Measurements from ENCODE around the gene SLC17A8.
"Not testable (repeated sequence)": the region's sequence is repeated elsewhere in the genome, so short reads cannot be mapped to it uniquely, and the experiment has no call there.

Gene SLC17A8

DNA sequence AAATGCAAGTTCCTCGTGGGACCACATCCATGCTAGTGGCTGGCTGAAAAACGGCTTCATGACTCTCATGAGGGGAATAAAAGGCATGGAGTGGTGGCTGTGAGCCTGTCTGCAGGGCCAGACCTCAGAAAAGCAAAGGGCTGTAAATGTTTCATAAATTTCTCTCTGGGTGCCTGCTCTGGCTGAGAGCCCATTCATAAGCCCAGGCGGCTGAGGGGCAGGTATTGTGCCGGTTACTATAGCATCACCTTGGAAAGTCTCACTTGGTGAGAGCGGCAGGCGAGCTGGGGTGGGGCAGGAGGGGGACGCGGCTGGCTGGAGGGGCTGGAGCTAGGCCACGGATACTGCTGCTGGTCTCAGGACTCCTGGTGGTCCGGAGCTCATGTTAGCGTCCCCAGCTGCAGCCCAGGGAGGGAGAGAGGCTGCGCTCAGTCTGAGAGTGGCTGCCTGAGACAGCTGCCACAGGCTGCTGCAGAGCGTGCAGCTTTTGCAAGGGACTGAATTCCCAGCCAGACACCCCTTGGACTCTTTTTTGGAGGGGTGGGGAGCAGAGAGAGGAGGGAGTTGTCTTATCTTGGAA is at the start of gene SLC17A8:
SLC17A8 (plus strand) TSS at position 431 of the 580 bp plus-strand sequence. CDS start 318 bp downstream, outside the sequence.
- DNase-seq (ENCODE audit: low read depth), result no peak

DNA sequence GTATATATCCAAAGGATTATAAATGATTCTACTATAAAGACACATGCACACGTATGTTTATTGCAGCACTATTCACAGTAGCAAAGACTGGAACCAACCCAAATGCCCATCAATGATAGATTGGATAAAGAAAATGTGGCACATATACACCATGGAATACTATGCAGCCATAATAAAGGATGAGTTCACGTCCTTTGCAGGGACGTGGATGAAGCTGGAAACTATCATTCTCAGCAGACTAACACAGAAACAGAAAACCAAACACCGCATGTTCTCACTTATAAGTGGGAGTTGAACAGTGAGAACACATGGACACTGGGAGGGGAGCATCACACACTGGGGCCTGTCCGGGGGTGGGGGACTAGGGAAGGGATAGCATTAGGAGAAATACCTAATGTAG is 48.7 kb upstream of the SLC17A8 start:
- not testable (repeated sequence) for DNase-seq (ENCODE audit: low read depth)

DNA sequence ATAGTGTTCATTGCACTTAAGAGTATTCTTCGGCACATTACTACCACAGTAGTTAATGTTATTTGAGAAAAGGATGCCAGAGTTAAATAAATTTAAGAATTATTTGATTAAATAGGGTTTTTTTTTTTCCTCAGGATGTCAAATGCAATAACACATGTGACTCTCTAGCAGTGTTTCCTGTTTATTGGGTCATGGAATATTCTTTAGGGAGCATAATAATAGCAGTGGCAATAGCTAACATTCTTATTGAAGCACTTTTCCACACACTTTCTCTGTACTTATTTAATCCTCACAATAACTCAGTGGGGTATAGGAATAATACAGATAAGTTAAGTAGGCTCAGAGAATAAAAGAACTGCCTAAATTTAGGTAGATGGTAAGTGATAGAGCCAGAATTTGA is 45.6 kb upstream of the SLC17A8 start:
- no peak for DNase-seq (ENCODE audit: low read depth)

DNA sequence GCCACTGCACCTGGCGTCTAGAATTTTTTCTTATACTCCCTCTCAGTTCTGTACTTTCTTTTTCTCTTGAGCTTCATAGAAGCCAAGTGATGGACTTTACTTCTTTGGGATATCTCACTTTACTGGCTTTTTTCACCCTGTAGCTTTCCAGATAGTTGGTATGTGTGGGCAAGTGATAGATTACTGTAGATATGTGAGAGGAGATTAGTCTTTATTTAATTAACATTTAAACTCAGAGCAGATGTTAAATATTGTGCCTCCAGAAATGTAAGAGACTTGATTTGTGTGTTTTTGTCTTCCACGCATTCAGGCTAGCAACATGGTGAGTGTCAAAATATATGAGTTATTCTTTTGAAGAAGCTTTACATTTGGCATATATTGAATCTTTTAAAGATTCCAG is 39.5 kb upstream of the SLC17A8 start:
- DNase-seq (ENCODE audit: low read depth), result no peak

DNA sequence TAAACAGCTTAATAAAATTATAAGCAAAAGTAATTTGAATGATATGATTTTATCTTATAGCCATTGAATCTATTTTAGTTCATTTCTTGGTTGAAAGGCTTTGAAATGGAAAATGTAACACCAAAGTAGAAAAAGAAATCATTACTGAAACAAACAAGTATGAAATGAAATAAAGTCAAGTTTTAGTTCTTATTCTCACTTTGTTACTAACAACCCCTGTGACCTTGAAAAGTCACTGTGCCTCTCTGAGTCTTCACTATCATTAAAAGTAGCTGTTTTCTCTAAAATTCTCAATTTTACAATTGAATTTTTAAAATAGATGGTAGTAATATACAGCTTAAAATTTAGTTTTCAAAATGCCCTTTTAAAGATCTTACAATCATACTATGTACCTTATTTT is 32.4 kb upstream of the SLC17A8 start:
- no peak for DNase-seq (ENCODE audit: low read depth)

DNA sequence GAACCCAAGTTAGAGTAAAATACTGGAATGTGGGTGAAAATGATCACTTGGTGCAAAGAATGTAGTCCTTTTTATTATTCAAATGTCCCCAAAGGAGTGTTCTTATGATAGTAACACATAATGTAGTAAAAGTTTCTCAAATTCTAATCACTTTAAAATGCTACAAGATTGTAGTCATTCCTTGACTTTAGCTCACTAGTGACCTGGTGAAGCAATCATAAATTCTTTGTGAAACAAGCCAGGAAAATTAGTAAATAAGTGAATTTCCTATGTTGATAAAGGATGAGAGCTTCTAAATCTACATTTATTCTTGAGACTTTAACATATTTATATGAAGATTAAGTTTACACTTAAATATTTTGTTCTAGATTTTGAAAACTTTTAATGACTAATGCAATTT is 30.7 kb upstream of the SLC17A8 start:
- no peak for DNase-seq (ENCODE audit: low read depth)

DNA sequence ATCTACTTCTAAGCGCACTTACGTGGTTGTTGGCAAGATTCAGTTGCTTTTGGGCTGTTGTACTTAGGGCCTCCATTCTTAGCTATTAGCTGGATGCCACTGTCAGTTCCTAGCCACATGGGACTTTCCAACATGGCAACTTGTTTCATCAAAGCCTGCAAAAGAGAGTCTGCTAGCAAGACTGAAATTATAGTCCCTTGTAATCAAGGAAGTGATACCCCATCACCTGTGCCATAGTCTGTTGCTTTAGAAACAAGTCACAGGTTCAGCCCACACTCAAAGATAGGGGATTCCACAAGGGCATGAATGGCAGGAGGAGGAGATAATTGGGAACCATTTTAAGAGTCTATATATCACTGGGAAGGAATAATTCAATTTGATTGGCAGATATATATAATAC is 27.1 kb upstream of the SLC17A8 start:
- DNase-seq (ENCODE audit: low read depth), result no peak

DNA sequence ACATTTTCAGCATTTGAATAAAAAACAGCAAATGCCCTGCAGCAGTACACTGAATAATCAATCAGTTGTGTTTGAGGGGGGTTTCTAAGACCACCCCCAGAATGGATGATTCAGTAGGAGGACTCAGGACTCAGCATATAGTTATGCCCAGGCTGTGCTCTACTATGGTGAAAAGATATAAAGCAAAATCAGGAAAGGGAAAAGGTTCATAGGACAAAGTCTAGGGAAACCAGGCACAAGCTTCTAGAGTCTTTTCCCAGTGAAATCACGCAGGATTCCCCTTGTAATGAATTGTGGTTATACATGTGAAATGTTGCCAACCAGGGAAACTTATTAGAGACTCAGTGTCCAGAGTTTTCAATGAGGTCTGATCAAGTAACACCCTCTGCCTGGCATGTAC is 25.0 kb upstream of the SLC17A8 start:
- DNase-seq (ENCODE audit: low read depth), result no peak

DNA sequence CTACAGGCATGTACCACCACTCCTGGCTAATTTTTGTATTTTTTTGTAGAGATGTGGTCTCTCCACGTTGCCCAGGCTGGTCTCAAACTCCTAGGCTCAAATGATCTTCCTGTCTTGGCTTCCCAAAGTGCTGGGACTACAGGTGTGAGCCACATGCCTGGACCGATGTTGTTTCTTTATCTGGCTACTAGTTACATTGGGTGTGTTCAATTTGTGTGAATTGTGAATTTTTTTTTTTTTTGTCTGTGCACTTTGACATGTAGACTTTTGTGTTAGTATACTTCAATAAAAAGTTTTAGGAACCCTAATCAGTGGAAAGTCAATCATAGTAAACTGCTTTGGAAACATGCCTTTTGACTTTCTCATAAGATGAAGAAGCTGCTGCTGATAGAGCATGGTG is 24.0 kb upstream of the SLC17A8 start:
- no peak for DNase-seq (ENCODE audit: low read depth)

DNA sequence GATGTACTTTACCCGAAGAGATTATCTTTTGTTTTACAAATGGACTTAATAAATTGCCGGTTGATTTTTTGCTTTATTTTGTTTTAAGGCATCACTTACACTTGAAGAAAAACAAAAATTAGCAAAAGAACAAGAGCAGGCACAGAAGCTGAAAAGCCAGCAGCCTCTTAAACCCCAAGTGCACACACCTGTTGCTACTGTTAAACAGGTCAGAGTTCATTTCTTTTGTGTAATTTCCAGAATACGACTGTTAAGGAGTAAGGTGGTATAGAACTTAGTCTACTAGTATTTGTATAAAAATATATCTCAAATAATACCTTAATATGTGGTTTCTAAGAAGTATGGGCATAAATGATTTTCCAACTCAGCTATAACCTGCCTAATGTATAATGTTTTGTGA is 19.6 kb upstream of the SLC17A8 start:
- DNase-seq (ENCODE audit: low read depth), result no peak

DNA sequence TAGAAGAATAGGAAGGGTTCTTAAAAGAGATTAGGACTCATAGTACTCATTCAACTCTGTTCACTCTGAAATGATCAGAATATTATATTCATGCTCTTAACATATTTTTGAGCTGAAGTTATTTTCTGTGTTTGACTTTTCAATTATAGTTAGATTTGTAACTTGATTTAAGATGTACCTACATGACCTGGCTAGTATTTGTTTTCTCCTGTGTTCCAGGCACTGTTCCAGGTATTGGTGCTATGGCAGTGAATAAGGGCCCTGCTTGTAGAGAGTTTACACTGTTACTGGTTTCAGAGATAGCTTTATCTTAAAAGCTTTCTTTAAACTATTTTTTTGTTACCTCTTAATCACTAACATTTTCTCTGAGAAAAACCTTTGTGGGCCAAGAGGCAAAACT is 19.1 kb upstream of the SLC17A8 start:
- no peak for DNase-seq (ENCODE audit: low read depth)

DNA sequence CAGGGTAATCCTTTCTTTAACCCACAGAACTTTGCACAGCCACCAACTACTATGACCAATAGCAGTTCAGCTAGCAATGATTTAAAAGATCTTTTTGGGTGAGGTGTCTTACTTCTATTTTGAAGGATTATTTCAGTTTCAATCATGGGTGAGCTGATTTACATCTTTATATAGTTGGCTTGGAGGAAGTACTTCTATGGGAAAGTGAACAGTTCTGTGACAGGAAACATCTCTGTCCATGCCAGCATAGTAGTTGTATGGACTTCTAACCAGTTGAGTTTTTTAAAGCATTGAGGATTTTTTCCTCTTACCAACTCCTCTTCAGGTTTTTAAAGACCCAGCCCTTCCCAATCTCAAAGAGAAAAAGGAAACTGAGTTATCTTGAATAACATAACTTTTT is 17.8 kb upstream of the SLC17A8 start:
- DNase-seq (ENCODE audit: low read depth), result no peak

DNA sequence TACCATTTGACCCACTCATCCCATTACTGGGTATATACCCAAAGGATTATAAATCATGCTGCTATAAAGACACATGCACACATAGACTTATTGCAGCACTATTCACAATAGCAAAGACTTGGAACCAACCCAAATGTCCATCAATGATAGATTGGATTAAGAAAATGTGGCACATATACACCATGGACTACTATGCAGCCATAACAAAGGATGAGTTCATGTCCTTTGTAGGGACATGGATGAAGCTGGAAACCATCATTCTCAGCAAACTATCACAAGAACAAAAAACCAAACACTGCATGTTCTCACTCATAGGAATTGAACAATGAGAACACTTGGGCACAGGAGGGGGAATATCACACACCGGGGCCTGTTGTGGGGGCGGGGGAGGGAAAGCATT is 14.0 kb upstream of the SLC17A8 start:
- not testable (repeated sequence) for DNase-seq (ENCODE audit: low read depth)

DNA sequence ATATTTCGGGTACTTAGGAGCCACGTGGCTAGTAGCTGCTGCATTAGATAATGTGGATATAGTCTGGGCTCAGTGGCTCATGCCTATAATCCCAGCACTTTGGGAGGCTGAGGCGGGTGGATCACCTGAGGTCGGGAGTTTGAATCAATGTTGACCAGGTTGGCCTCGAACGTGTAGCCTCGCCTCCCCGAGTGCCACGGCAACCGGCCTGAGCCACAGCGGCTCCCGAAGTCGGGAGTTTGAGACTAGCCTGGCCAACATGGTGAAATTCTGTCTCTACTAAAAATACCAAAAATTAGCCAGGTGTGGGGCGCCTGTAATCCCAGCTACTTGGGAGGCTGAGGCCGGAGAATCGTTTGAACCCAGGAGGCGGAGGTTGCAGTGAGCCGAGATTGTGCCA is 12.5 kb upstream of the SLC17A8 start:
- not testable (repeated sequence) for DNase-seq (ENCODE audit: low read depth)

DNA sequence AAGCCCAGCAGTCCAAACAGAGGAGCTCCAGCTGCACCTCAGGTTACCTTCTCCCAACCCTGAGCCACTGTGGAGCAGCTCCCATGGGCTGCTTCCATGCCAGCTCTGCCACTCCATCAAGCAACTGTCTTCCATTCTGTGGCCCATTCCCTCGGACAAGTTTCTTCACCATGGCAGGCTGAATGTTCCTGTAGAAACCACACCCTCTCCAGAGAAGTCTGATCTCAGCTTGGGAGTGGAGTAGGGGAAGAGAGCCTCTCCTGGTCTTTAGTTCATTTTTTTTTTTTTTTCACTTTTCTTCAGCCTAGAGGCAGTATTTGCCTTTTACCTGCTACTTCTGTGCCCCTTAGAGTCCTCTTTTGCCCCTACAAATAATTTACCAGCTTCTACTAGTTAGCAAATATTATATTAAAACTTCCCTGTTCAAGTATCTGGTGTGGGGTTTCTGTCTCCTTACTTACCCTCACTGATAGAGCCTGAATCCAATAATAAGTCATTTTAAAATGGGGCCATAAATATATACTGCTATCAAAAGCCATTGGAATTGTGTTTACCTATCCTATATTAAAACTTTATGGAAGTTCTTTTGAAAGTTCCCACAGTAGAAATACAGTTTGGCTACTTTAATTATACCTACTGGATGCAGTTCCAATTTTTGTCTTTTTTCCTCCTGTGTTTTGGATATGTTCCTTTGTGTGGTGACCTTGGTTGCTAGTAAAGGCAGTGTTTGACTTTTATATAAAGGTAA is 11.7 kb upstream of the SLC17A8 start:
- DNase-seq (ENCODE audit: low read depth), result no peak

DNA sequence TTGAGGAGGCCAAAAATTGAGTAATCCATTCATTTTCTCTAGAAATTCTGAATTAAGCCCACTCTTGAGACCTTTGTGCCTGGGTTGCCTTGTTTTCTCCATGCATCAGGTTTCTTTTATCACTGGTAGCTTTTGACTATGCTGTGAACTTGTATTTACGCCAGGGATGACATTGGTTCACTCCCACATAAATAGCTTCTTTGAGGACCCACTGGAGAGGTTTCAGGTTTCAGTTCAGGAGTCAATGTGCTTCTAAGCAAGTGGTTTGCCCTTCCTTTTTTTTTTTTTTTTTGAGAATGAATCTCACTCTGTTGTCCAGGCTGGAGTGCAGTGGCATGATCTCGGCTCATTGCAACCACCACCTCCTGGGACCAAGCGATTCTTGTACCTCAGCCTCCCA is 10.2 kb upstream of the SLC17A8 start:
- DNase-seq (ENCODE audit: low read depth), result no peak

DNA sequence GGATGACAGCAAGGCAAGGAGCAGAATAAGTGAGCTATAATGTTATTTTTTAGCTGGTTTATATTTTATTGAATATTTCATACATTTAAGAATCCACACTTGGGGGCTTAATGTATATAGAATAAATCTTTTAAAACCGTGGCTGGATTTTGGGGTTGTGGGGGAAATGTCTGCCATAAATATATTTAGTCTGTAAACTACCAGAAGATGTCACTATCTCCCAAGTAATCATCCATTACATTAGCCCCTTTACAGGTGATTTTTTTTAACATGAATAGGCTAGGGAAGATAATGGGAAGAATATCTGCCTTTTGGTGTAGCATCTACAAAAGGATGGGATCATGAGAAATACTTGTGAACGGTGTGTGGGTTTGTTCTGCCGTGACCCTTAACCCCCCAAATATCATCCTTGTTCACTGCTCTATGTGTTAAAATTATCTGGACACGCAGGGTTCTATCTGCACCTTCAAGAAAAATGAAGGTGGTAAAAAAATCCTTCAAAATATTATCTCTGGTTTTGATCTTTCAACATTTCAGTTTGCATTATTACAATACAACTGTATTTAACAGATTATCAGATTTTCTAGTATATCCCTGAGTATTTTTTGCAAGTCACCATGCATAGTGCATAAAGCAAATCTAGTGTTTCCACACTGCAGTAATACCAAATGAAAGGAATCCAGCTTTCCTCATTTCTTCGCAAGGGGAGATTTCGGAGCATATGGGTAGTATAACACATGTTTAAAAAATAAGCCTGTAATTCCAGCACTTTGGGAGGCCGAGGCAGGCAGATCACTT is 8.0 kb upstream of the SLC17A8 start:
- DNase-seq (ENCODE audit: low read depth), result no peak

DNA sequence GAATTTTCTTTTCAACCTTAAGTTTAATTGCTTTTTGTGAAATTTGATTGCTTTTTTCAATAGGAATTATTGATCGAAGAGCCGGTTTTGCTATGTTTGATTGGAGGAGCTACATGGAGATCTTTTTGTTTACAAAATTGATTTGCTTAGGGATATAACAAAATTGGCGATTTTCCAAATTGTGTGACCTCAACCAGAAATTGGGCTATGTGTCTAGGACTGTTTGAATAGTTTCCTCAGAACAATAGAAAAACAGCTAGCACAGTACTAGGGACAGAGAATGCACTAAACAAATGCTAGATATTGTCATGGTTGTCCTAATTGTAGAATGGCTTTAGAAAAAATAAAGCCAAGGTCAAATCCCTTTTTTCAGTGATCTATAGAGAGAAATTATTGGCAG is 2.4 kb downstream of the SLC17A8 start:
- no peak for DNase-seq (ENCODE audit: low read depth)

DNA sequence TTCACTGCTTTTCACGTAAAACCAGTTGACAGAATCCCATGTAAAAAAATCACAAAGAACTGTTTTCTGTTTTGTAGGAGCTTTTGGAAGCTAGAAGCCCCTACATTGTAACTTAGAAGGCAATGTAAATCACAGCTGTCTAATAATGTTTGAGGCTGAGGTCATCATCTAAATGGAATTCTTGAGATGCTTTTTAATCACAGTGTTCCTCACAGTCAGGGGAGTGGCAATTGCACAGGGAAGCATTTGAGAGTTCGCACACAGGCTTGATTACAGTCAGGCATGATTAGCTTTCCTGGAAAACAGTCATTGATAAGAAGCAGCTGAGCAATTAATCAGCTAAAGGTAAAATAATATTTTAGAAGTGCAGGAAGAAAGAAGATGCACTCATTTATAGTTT is 2.9 kb downstream of the SLC17A8 start:
- no peak for DNase-seq (ENCODE audit: low read depth)

DNA sequence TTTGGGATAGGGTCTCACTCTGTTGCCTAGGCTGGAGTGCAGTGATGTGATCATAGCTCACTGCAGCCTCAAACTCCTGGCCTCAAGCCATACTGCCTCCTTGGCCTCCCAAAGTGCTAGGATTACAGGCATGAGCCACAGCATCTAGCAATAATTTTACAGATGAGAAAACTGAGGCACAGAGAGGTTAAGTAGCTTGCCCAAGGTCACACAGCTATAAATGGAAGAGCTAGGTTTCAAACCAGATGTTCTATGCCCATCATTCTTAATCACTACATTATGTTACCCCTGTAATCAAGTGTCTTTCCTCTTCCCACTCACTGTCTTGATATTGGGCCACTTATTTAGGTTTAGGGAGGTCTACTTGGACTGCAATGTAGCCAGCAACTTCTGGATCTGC is 3.6 kb downstream of the SLC17A8 start:
- DNase-seq (ENCODE audit: low read depth), result no peak

DNA sequence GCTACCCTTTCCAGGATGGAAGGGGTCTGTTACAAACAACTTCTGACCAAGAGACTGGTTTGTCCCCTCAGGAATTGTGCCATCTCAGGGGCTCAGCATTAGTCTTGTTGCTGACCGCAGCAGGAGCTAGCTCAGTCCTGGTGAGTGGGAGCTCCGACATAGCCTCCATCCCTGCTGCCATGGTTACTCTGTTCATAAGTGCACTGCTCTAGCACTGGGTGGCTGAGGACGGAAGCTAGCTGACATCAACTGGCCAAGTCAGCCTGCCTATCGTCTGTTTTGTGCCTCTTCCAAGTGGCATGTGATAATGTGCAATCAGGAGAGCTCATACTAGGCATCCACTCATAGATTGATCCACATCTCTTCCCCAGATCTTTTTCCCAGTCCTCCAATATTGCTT is 7.5 kb downstream of the SLC17A8 start:
- no peak for DNase-seq (ENCODE audit: low read depth)

DNA sequence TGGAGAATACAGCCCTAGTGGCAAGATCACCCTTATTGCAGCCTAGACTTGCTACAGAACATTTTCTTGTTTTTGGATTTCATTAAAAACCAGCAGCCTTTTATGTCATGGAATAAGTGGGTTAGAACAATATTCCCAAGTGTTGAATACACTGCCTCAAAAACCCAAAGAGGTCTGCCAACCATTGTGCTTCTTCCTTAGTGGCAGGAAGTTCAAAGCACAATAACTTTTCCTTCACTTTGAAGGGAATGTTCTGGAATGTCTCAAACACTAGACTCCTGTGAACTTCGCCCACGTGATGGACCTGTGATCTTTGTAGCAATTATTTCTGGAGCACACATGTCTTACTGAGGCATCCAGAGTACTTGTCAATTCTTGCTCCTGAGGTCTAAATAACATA is 8.5 kb downstream of the SLC17A8 start:
- DNase-seq (ENCODE audit: low read depth), result no peak

DNA sequence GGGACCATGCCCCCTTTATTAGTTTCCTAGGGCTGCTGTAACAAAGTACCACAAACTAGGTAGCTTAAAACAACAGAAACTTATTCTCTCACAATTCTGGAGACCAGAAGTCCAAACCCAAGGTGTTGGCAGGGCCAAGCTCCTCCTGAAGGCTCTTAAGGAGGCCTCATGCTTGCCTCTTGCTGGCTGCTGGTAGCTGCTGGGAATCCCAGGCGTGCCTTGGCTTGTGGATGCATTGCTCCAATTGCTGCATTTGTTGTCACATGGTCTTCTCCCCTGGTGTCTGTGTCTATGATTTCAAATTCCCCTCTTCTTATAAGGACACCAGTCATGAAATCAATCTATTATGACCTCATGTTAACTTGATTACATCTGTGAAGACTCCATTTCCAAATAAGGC is 11.2 kb downstream of the SLC17A8 start:
- no peak for DNase-seq (ENCODE audit: low read depth)

All from activated T-cell treated with anti-CD3 and anti-CD28 coated beads for 48 hours (primary cell).